Activated naive CD4-positive, alpha-beta T cell treated with Interleukin-2 at 50 U/mL for 16 hours (primary cell): Measurements from ENCODE around the gene STPG4.

Source experiments
- DNase-seq: peaks from one replicate; pipeline ENCODE4 v3.0.0-alpha.2; 2020

Gene STPG4

DNA sequence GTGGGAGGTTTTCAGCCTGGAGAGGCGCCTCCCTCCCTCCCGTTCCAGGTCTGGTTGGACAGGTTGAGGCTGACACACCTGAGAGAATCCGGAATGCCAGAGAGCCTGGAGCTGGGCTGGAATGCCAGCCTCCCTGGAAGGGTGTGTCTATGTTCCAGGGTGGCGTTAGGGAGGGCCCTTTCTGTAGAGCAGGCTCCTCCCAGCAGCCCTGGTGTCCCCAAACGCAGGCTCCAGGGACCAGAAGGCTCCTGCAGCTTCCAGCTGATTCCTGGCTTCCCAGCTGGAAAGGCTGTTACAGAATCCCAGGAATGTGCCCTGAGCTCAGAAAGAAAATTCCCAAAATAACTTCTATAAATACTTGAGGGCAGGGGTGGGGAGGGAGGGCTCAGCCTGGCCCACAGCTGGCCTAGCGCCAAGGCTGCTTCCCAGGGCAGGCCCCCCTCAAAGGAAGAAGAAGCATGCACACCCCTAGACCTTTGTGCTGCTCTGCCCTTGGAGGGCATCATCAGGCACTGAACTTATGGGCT is 85.4 kb downstream of the STPG4 start:
- DNase-seq: no peak

DNA sequence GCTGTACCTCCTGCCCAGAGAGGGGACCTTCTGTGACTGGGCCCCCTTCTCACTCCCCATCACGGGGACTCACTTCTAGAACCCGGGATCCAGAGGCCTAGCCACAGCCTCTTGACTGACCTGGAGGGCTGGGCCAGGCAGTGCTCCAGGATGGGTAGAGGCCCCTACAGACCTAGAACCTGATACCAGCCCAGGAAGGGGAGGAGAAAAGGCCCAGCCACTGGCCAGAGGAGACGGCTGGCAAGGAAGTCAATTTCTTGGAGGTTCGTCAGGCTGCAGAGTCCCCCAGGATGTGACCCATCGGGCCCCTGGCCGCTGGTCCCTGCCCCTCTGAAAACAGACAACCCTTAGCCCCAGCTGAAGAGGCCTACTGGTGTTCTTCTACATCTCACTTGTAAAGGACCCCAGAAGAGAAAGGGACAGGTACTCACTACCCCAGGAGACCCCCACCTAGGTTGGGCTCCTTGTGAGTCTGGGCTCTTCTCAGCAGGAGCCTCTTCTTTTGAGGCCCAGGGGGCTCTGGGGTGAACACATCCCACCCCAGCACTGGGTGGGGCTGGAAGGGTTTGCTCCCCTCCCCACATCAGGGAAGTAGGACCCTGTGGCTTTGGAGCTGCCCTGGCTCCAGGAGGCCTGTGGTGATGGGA is 86.0 kb downstream of the STPG4 start:
- DNase-seq: no peak

DNA sequence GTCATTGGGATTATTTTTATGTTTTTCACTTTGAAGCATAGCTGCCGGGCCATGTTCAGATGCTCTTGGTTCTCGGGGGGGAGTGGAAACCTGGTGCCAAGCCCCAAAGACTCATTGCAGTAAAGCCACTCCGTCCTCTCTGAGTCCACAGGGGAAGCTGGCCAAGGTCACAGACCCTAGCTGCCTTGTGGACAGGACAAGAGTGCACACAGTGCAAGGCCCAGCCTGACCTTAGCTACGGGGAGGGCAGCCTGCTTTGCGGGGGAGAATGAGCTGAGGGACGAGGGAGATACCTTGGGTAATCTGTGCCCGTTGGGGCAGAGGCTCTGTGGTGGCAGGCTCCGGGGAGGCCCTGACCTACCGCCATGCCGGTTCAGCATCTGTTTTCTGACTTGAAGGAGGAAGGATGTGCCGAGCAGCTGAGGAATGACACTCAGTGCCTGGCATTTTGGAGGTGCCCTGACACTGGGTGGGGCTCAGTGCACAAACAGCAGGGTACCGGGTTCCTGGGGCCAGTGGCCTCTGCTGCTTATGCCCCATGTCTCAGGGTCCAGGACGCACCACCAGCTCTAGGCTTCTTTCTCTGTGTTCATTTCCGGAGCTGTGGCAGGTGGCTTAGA is 87.2 kb downstream of the STPG4 start:
- no peak for DNase-seq

DNA sequence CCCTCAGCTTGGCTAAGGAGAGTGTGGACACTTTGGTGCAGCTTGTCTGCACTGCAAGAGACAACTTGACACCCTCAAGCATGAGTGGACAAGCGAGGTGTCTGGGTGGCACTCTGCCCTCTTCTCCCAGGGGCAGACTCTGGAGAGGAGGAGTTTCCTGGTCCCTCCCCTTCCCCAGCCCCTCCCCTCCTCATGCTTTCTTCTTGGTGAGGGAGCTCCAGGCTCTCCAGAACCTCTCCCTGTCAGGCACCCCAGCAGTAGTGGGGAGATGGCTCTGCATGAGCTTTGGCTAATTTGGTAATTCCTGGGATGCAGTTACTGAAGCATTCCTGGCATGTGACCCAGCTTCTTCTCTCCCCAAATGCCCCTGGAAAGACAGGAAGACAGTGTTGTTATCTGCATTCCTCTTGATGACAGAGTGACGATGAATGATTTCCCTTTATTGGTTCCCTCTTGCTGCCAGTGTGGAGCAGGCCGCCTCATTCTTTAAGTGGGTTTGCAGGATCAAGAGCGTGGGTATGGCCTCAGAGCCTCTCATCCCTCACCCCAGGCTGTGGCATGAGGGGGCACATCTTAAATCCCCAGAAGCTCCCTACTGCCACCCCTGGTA is 89.2 kb downstream of the STPG4 start:
- DNase-seq: no peak

DNA sequence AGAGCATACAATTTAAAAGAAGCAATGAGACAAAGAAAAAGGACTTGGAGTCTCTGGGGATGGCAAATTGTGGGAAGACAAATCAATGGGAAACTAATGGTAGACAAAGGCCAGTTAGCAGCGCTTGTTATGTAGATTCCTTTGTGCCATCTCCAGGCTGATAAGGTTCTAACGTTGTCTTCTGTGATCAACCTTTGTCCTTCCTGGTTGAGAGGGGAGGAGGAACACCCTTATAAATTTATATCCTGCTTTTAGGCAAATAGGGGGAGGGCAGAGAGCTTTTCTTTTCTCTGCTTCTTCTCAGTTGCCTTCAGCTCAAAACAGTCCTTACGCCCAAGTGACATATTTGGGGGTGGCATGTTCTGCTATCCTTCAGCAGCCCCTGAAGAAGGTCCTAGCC is 89.8 kb downstream of the STPG4 start:
- DNase-seq: no peak

DNA sequence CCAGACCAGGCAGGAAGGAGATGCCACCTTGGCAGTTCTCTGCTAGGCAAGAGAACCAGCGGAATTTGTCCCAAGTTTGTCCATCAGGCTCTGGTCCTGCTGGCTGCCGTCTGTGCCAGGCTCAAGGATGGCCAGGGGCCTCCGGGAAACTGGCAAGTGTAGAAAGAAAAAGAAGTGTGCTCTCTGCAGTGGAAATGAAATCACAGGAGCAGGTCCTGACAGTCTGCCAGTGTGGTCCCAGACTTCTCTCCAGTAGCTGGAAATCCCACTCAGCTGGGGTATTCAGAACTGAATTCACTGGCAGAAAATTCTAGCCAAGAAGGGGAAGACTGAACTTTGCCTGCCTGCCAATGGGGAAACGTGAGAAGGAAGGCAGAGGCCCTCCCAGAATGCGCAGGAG is 91.0 kb downstream of the STPG4 start:
- DNase-seq: no peak

DNA sequence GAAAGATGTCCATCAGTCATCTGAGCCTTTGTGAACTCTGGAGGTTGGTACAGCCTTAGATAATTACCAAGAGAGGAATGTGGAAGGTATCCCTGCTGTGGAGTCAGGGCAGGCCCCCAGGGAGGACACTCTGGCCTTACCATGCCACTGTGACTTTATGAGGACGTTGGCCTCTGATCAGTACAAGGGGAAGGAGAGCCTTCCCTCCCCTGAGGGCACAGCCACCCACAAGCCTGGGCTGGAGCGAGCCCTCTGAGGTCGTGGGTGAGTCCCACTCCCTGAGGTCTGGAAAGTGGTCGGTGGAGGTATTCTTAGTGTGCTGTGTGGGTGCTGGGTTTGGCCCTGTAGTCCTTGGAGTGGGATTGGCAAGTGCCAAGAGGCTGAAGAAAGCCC is 91.6 kb downstream of the STPG4 start:
- no peak for DNase-seq

DNA sequence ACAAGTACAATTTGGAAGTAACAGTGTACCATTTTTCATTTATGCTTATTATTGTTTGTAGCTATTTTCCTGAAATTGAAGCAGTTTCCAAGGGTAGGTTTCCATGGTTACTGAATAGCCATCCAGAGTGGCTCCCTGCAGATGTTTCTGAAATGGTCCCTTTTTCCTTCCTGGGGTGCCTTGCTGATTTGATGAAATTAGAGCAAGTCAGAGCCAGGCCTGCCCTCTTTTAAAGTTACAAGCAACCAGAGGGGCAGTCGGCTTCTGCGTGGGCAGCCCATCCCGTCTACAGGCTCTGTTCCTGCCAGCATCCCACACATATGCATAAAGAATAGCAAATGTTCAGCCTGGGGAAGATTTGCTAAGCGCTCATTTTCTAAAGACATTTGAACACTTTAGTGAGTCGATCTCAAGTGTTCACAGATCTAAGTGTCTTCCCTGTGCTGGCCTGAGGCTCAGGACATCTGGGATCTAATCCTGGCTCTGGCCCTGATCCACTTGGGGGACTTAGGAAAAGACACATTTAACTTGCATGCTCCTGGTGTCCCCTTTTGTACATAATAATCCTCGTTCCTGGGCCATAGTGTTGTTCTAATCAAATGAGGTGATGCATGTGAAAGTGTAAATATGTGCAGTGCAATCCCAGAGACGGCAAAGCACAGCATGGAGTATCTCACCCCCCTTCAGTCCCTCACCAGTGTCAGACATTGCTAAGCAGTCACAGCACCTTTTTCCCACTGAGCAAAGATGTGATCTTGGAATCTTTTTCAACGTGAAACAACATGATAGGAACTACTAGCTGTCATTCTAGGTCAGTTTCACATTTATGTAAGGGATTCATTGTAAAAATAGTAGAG is 92.2 kb downstream of the STPG4 start:
- no peak for DNase-seq

DNA sequence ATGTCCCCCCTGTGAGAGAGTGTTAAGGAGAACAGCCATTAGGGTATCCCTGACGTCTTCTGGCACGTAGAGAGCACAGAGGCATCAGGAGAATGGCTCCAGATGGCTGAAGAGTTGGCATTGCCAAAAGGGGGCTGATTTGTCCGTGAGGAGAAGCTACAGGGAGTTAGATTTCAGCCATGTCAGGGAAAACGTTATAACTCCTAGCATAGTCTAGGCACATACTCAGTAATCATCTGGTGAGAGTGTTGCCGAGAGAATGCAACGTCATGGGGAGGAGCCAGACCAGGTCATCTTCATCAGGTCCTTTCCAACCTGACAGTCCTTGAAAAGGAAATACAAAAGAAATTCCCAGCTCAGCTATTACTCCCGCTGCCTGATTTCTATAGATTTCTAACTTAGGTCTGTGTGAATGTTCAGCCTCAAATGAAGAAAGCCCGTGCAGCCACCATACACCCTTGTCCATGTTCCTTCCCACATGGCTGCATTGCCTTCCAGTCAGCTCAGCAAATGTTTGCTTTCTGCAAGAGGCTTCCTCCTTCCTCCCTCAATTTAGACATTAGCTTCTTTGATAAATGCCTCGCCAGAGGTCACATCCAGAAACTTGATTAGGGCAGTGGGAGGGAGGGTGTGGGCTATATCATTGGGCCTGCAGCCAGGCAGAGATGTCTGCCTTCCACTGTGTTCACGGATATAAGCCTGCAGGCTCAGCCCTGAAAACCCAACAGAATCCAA is 93.0 kb downstream of the STPG4 start:
- DNase-seq: no peak

DNA sequence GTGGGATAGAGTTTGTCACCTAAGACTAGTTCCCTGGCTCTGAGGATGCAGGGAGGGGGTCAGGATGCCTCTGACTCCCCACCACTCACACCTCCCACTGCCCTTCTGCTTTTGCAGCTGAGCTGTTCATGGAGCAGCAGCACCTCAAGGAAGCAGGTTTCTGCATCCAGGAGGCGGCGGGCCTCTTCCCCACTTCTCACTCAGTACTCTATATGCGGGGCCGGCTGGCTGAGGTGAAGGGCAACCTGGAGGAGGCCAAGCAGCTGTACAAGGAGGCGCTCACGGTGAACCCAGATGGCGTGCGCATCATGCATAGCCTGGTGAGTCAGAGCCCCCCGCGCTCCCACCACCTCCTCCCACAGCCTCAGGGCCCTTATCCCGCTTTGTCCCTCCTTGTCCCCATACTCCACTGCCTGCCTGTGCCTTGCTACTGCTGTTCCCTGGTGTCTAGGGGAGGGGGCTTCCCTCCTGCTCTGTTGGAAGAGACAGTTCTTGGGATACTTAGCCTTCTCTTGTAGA is 94.4 kb downstream of the STPG4 start:
- DNase-seq: no peak

DNA sequence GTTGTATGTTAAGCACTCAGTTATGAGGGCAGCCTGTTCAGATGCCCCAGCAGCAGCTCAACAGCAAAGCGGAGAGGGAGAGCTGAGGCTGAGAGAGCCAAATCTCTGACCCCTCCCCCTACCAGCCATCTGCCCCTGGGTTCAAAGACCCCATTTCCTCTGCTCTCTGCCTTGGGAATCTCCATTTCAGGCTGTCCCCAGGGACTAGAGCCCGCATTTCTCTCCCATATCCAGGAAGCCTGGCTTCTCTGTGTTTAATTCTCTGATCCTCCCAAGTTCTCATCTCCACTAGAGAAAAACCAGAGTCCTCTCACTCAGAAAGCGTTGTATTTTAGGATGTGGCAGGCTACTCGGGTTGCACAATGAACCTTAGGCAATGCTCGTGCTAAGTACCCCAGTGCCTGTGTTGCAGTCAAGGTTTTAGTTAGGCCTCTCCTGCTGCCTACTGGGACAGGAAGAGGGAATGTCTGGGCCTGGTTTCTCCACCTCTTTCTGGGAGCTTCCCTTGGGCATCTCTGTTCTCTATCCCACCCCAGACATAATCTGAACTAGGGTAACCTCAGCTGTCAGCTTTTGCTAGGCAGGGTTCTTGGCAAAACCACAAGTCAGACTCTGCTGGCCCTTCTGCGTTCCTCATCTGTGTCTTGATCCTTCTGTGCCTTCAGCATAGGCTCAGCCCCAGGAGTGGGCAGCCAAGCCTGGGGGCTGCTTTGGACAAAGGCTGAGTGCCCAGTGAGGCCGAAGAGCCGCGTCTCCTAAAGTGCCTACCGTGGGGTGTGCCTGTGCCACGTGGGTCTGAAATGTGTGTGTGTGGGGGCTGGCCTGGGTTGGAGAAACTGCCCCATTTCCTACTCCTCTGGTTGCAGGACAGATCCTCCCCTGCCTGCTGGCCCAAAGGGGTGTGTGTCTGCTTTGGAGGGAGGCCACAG is 96.8 kb downstream of the STPG4 start:
- DNase-seq: no peak

DNA sequence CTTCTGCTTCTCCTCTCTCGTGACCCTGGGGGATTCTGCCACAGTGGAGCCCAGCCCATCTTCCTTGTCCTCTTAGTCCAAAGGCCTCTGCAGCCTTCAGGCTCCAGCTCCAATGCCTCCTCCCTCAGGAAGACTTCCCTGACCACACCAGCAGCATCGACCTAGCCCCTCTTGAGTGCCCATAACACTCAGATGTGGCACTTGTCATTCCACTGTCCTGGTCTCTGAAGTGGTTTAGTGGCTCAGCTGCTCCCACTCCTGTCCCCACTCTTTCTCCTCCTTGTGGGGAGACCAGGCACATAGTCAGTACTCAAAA is 97.5 kb downstream of the STPG4 start:
- no peak for DNase-seq

DNA sequence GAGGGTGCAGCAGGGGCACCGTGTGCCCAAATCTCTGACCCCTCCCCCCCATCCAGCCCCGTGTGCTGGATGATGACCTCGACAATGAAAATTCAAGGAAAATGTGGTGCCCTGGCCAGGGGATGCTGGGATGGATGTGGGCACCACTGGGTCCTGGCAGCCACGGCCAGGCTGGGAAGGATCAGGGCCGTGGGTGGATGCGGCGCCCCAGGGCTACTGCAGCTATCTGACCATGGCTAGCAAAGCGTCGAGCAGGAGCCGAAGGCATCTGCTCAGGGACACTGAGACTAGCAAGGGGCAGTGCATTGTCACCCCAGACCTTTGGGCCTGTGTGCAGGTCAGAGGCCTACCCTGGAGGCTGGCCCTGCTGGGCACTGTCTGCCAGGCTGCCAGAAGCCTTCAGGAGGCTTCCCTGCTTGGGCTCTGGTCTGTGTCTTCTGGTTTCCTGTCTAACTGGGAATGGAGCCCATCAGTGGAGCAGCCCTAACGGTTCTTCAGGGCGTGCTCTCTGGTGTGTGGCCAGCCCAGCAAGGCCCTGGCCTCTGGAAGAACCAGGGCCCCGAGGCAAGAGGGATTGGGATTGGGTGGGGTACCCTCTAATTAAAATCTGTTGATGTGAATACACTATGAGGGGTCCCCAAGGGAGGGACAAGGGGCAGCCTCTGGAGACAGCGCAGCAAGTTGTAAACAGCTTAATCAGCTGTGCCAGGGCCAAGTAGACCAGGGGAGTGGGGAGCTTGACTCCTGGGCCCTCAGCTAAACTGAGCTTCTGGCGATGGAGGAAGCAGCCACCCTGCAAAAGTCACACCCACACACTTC is 98.0 kb downstream of the STPG4 start:
- DNase-seq: no peak

DNA sequence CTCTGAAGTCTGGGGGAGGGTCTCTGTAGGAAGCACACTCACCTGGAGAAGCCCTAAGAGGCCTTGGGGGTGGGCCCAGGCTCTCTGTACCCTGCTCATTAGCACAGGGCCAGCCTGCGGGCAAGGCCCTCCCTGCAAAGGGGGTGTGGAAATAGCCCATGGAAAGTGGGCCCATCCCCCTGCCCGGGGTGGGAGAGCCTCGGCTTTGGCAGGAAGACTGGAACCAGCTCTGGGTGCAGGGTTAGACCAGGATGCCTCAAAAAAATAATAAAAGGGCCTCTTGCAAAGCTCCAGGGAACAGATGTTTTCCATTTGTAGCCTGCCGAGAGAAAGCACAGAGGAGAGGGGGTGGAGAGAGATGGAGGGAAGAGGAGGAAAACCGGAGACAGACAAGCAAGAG is 98.7 kb downstream of the STPG4 start:
- DNase-seq: no peak

DNA sequence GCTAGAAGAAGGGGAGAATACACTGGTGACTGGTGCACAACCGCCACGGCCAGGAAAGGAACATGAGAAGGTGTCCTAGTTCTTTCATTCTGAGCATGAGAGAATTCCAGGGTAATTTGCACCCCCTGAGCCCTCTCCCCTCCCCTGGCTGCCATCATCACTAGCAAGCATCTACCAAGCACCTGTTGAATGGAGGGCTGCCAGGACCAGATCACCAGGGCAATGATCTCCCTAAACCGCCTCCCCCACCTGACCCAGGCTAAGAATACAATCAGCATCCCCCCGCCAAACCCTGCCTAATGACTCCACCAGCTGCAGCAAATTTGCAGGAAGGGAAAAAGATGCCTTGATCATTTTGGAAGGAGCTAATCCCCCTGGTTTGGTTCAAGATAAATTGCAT is 100.2 kb downstream of the STPG4 start:
- DNase-seq: no peak

DNA sequence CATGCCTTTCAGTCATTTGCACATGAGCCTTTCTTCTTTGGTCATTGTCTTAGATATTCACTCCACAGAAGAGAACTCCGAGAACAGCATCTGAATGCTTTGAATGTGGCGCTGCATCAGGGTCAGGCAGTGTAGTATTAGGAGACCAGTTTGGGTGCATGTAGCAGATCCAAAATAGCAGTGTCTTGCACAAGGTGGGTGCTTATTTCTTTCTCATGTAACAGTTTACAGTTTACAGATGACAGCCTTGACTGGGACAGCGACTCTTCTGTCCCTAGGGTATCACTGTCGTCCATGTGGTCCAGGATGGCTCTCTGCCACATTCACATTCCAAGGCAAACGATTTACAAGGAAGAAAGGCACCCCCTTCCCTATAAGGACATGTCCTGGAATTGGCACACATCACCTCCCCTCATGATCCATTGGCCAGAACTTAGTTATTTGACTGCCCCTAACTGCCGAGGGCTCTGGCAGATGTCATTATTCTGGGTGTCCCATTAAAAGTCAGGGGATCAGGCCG is 101.0 kb downstream of the STPG4 start:
- DNase-seq: no peak

DNA sequence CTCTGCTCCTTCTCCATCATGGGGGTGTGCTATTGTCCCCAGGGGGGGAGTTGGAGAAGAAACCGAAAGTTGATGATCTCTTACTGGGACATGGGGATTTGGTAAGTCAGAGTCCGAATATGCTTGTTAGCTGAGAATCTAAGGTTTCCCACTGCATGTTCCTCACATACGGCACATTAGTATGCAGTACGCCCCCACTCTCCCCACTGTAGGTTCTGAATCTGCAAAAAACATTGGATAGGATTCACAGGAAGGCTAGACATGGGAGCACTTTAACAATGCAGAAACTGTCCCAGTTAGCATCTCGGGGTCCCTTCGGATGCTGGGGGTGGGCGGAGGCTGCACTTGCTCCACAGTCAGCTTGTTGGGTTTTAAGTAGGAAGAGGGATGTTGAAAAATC is 102.3 kb downstream of the STPG4 start:
- no peak for DNase-seq

DNA sequence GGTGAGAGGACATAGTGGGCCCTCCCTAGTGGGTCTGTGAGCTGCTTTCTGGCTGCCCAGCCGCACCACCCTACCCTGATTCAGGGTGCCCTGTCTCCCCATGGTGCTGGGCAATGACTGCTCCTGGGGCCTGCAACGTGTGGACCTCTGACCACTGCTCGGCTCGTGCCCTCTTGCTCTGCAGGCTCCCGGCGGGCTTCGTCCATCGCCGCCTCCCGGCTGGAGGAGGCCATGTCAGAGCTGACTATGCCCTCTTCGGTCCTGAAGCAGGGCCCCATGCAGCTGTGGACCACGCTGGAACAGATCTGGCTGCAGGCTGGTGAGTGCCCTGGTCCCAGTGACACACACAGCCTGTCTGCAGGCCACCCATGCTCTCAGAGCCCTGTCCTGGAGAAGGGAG is 103.5 kb downstream of the STPG4 start:
- no peak for DNase-seq

DNA sequence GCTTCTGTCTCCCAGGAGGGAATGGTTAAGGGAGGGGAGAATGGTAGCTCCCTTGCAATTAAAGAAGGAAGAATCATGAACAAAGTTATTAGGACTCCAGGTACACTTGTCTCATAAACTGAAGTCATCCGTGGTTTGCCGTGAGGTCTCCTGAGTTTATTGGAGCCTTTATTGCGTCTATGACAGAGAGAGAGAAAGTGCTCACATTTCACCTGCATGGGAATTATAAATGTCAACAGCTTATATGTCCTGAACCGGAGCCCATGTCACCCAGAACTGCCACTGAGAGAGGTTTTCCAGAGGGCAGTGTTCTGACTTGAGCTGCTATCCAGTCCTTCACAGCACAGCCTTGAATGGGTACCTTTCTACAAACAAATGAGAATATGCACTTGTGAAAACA is 104.3 kb downstream of the STPG4 start:
- DNase-seq: no peak

DNA sequence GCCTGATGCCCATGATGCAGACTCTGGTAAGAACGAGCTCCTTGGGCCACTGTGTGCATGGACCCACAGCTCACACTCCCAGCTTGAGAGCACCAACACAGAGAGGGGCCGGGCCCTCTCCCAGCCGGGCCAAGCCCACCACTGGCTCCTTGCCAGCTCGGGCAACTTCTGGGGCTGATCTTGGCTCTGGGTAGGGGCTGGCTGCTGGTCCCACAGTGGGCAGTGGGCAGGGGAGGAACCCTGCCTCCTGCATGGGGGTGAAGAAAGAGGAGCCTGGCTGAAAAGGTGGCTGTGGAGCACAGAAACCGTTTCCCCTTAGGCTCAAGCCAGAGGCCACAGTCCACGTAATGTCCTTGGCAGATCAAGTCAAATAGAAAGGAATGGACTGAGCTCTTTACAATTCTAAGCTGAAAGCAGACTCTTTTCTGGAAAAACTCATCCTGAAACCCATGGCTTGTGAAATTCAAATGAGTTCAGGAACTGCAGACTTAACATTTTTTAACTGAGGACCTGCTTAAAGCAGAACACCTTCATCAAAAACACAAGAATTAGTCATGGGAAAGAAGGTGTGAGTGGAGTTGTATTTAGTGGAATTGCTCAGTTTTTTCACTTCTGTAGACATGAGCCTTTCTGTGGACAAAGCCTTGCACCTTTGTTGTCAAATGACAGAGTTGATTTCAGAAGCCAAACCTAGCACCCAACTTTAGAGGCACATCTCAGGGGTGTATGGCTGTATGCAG is 104.9 kb downstream of the STPG4 start:
- no peak for DNase-seq
